ENCODE measurements around the gene OGFR.

- TF ChIP-seq CTCF (IDR thresholded peaks at IDR 0.05) (no peak), EZH2 (IDR thresholded peaks at IDR 0.05; ENCODE audit: borderline replicate concordance, insufficient read depth, low read depth, low read length, poor library complexity, severe bottlenecking) (no peak)
Observed at GRCh38 chr20:62787866-62788265, 16.8 kb upstream of the OGFR start.

All from B cell (primary cell).